ENCODE results near the gene RHBDF1.

GRCh38 chr16:119295-119694, 46.9 kb upstream of the RHBDF1 start:
- TF ChIP-seq, protein P1, sequence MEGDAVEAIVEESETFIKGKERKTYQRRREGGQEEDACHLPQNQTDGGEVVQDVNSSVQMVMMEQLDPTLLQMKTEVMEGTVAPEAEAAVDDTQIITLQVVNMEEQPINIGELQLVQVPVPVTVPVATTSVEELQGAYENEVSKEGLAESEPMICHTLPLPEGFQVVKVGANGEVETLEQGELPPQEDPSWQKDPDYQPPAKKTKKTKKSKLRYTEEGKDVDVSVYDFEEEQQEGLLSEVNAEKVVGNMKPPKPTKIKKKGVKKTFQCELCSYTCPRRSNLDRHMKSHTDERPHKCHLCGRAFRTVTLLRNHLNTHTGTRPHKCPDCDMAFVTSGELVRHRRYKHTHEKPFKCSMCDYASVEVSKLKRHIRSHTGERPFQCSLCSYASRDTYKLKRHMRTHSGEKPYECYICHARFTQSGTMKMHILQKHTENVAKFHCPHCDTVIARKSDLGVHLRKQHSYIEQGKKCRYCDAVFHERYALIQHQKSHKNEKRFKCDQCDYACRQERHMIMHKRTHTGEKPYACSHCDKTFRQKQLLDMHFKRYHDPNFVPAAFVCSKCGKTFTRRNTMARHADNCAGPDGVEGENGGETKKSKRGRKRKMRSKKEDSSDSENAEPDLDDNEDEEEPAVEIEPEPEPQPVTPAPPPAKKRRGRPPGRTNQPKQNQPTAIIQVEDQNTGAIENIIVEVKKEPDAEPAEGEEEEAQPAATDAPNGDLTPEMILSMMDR (IDR thresholded peaks at IDR 0.05) = no peak
- no peak for TF ChIP-seq POLR2A (IDR thresholded peaks at IDR 0.05)
